GM18519 (cell line): ENCODE data around the gene OR6C3.
"Not testable (repeated sequence)": the region's sequence is repeated elsewhere in the genome, so short reads cannot be mapped to it uniquely, and the experiment has no call there.

Experiments used
- ATAC-seq: cut with Tn5 transposase; IDR thresholded peaks from one replicate; pipeline ENCODE4 v1.9.1; 2021; ENCODE audit warnings: mild to moderate bottlenecking, moderate library complexity; ENCODE audit not compliant: unreplicated experiment, low FRiP score

OR6C3 gene

DNA sequence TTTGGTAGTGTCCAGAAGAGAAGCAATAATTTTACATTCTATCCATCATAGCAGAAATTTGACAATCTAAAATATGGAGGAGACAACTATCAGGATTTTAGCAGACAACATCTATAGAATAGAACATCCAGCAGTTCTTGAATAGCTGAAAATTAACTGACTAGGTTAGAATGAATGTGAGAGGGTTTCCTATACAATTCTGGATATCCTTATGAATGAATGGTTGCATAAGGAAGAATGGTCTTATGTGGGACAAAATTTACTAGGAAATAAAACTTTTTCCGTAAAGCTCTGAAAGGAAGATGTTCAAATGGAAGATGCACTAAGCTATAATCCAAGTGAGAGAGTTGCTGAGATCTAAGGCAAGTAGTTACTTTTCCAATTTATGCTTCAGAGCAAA is at the start of gene OR6C3:
Gene OR6C3, plus strand, starts transcription at position 301 of the 400 bp plus-strand sequence. CDS start 955 bp downstream, outside the sequence.
- no peak for ATAC-seq

DNA sequence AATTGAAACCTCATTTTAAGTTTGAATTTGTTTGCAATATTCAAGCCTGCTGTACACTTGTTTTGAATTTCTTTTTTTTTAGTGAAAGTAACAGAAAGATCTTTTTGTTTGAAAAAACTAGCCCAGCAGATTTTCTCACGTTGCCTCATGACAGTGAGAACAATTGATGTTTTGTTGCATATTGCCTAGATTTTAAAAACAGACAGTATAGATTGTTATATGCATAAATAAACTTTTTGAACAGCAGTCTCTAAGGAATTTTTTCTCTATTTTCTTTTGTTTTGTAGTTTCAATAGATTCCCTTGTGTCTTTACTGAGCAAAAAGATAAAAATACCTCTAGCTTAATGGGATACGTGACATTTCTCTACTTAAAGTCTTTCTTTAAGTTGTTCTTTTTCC is 49.6 kb upstream of the OR6C3 start:
- ATAC-seq, result no peak

DNA sequence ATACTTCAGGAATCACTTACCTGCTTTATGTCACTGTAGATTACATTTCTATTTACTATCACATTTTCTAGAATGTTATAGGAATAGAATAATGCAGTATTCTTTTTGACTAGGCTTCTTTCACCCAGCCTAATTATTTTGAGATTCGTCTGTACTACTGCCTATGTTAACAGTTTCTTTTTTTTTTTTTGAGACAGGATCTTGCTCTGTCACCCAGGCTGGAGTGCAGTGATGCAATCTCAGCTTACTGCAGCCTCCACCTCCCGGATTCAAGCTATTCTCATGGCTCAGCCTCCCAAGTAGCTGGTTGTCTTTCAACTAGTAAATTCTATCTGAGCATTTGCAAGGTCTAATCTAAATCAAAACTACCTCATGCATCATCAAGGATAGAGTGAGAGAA is 40.5 kb upstream of the OR6C3 start:
- ATAC-seq, result no peak

DNA sequence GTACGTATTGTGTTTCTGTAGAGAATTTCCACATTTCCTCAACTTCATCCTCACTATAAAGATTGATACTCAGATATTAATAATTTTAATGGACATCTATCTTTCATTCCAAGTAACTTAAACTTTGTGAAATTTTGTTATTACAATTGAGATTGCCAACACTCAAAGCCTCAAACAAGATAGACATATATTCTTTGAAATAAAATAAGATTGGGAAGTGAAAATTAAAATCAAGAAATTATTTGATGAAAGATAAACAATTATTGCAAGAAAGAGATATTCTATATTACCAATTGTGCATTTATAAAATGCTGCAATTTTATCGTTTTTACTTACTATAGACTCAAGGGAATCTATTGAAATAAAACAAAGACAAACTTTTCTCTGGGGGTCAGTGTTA is 34.1 kb upstream of the OR6C3 start, which contains the start of gene OR6C6:
Gene OR6C6, minus strand, starts transcription at position 101 of the 400 bp plus-strand sequence. CDS start 1,337 bp downstream, outside the sequence.
- ATAC-seq, result no peak

DNA sequence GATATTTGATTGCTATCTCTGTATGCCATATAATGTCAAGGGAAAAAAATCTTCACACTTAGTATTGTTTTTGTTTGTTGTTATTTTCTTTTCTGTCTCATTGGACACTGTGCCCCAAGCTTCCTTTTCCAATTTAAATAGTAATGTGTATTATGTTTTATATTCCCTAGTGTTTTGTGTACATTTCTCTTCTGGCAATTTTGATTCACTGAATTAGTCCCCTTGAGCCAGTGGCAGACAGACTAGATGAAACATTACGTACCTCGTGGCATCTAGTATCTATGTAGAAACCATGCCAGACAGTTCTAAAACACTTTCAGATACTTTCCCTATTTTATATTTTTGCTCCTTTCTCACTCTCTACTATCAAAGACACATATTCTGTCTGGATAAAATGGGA is 16.5 kb upstream of the OR6C3 start, which contains the start of gene OR6C1:
Gene OR6C1, plus strand, starts transcription at position 301 of the 400 bp plus-strand sequence. CDS start 6,257 bp downstream, outside the sequence.
- ATAC-seq, result no peak

DNA sequence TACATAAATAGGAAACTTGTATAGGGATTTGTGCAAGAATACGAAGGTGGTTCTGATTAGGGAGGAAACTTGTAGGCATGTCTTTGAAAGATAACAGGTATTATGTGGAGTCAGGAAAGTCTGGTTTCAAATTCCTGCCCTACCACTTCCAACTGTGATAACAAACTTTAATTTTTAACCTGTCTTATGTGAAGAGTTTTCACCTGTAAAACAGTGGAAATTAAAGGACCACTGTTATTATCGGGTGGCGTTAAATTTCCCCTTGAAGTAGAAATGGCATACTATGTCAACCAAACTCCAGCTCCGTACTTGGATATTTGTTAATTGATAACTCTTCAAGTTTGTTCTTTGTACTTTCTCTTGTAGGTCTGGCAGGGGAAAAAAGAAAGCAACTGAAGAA is 10.3 kb upstream of the OR6C3 start:
- ATAC-seq, result no peak

DNA sequence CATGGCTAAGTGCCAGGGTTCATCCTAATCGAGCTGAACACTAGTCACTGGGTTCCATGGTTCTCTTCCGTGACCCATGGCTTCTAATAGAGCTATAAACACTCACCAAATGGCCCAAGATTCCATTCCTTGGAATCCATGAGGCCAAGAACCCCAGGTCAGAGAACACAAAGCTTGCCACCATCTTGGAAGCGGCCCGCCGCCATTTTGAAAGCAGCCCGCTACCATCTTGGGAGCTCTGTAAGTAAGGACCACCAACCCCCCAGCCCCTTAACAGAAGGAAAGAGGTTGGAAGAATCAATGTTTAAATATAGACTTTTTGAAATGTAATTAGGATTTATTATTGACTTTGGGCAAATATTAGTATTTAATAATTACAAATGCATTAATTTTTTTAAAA is 4.7 kb upstream of the OR6C3 start:
- ATAC-seq, result not testable (repeated sequence)

DNA sequence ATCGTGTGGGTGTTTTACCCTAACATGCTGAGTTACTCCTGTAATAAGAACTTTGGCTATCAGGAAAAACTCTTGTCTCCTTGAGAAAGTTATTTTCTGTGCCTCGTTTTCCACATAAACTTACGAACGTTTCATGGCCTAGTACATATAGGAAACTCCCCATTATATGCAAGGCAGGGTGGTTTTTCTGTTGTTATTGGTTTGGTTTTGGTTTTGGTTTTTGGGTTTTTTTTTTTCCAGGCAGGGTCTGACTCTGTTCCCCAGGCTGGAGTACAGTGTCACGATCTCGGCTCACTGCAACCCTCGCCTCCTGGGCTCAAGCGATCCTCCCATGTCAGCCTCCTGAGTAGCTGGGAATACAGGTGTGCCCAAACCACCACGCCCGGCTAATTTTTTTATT is 5.5 kb downstream of the OR6C3 start:
- ATAC-seq, result no peak

DNA sequence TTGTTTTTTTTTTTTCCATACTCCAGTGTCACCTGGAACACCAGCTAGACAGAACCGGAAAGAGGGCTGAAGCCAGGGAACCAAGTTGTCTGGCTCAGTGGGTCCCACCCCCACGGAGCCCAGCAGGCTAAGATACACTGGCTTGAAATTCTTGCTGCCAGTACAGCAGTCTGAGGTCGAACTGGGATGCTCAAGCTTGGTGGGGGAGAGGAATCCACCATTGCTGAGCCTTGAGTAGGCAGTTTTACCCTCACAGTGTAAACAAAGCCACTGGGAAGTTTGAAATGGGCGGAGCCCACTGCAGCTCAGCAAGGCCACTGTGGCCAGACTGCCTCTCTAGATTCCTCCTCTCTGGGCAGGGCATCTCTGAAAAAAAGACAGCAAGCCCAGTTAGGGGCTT is 24.8 kb downstream of the OR6C3 start:
- not testable (repeated sequence) for ATAC-seq

DNA sequence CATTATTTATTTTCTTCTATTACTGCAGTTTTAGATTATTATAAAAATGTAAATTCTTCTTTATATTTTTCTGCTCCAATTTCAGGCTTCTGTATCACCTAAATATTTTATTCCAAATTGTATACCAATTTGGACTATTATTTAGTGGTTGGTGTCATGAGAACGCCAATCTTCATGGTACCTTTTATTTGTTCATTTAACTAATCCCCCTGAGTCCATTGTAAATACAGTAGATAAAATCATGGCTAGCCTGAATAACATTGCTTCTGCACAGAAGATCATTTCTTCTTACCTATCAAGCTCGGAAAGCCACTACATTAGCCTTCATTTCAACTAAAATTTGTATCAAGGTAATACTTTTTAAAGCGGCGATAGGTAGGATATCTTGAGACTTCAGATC is 32.1 kb downstream of the OR6C3 start, which contains the start of gene OR6C75:
Gene OR6C75, plus strand, starts transcription at position 301 of the 400 bp plus-strand sequence. CDS start 2,136 bp downstream, outside the sequence.
- no peak for ATAC-seq

DNA sequence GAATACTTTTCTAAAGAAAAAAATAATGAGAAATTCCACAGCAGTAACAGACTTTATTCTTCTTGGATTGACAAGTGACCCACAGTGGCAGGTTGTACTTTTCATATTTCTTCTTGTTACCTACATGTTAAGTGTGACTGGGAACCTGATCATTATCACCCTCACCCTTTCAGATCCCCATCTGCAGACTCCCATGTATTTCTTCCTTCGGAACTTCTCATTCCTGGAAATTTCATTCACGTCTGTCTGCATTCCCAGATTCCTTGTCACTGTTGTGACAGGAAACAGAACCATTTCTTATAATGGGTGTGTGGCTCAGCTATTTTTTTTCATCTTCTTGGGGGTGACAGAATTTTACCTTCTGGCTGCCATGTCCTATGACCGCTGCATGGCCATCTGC is 34.5 kb downstream of the OR6C3 start:
- ATAC-seq, result no peak

DNA sequence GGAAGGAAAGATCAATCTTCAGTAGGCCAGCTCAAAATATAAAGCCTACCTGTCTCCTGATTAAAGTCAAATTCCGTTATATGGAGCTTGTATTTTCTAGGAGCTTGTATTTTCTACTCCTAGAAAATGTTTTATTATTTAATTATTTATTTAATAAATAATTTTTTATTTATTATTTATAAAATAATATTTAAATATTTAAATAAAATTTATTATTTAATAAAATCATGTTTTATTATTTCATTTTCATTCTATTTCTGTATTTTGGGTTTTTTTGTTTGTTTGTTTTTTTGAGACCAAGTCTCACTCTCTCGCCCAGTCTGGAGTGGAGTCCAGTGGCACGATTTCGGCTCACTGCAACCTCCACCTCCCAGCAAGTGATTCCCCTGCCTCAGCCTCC is 42.0 kb downstream of the OR6C3 start:
- ATAC-seq, result no peak
